Brain microvascular endothelial cell (primary cell): Measurements from ENCODE around the gene ATP6V0D1.
A peak's percentile ranks its signal among the peaks of the same experiment; 100 is the strongest.

Source experiments
- DNase-seq: peaks from one replicate; pipeline ENCODE4 v3.0.0-alpha.2; 2020
- H3K27ac ChIP-seq: fragments of 250-450 bp; sonication (Bioruptor Pico); 2 replicates; pipeline ENCODE4 v1.5.1; 2020; ENCODE audit warnings: mild to moderate bottlenecking, moderate library complexity
- H3K27me3 ChIP-seq: fragments of 250-450 bp; sonication (Bioruptor Pico); replicated peaks from 2 replicates; pipeline ENCODE4 v1.5.1; 2020; ENCODE audit warnings: mild to moderate bottlenecking
- H3K36me3 ChIP-seq: fragments of 250-450 bp; sonication (Bioruptor Pico); replicated peaks from 2 replicates; pipeline ENCODE4 v1.5.1; 2020; ENCODE audit warnings: mild to moderate bottlenecking
- H3K4me3 ChIP-seq: 2 replicates; pipeline ENCODE4 v1.5.1; 2011; ENCODE audit warnings: low read depth, mild to moderate bottlenecking, control low read depth, low read length, moderate library complexity
- in situ Hi-C: cut with HindIII; loops from 2 replicates; pipeline ENCODE4 v1.10.0; 2017; ENCODE audit warnings: low sequenced_read_pairs, low pct_ligation_motif_present
- TF ChIP-seq, protein P1 (sequence below): IDR thresholded peaks from 2 replicates; pipeline ENCODE4 v1.5.1; 2011; ENCODE audit warnings: low read depth, mild to moderate bottlenecking, moderate library complexity, low read length, control low read depth, inconsistent platforms; ENCODE audit errors: missing control alignments

Gene ATP6V0D1

DNA sequence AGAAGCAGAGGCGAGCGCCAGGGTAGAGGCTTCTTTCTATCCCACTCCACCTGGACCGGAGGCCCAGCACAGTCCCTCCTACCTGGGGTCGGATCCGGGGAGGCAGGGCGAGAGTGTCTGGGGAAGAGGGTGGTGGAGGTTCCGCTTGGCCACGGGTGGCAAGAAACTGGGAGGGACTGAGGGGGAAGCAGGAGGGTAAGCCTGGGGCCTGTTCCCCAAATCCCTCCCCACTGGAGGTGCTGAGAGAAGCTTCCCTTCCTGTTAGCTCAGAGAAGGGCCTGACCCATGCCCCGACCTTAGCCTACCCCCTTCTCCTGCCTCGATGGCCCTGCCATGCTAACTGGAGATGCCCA lies 85.9 kb downstream of the ATP6V0D1 start:
- Histone ChIP-seq H3K4me3 (no peak overlapping the region), H3K36me3 (no peaks in the 10 kb centered on the region), H3K27ac (no peak overlapping the region), H3K27me3 (peaks cover 4% of the 10 kb centered on the region)
- in situ Hi-C loops, result no loop called here
- no peak for DNase-seq
- TF ChIP-seq, protein P1, sequence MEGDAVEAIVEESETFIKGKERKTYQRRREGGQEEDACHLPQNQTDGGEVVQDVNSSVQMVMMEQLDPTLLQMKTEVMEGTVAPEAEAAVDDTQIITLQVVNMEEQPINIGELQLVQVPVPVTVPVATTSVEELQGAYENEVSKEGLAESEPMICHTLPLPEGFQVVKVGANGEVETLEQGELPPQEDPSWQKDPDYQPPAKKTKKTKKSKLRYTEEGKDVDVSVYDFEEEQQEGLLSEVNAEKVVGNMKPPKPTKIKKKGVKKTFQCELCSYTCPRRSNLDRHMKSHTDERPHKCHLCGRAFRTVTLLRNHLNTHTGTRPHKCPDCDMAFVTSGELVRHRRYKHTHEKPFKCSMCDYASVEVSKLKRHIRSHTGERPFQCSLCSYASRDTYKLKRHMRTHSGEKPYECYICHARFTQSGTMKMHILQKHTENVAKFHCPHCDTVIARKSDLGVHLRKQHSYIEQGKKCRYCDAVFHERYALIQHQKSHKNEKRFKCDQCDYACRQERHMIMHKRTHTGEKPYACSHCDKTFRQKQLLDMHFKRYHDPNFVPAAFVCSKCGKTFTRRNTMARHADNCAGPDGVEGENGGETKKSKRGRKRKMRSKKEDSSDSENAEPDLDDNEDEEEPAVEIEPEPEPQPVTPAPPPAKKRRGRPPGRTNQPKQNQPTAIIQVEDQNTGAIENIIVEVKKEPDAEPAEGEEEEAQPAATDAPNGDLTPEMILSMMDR, result no peak

DNA sequence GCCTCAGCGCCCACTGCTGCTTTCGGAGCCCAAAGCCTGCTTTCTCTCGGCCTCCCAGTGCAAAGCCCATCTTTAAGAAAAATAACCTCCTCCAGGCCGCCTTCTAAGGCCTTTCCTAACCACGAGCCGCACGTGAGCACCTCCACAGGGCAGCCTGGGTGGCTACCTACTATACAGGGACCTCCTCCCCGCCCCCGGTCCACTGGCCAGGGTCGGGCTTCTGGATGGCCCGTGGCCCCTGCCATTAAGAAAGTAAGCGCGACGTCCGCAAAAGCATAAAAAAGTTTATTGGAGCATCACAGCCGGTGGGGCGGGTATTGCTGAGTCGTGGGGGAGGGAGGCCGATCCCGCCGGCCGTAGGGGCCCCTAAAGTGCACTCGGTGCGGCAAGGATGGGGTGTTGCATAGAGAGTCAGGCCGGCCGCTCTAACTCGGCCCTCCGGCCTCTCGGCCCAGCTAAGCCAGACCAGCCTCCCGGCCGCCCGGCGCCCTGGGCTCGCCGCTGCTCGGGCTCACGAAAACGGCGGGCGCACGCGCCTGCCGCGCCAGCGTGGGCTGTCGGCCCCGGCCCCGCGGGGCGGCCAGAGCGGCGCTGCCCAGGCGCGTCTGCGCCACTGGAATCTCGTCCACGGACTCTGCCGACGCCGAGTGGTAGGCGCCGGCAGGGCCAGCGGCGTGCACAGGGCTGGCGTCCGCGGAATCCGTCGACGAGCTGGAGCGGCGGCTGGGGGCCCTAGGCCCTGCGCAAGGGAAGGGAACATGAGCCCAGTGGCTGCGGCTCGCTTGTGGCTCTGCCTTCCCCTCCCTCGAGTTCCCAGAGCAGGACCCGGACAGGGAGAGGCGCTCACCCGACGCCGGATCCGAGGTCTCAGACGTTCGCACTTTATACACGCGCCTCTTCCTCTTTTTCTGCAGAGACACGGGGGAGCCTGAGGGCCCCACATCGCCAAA lies 86.5 kb downstream of the ATP6V0D1 start:
- TF ChIP-seq, protein P1, result no peak
- Histone ChIP-seq H3K4me3 (no peak overlapping the region), H3K36me3 (no peaks in the 10 kb centered on the region), H3K27me3 (peaks cover 4% of the 10 kb centered on the region), H3K27ac (no peak overlapping the region)
- in situ Hi-C loops, result no loop called here
- no peak for DNase-seq

DNA sequence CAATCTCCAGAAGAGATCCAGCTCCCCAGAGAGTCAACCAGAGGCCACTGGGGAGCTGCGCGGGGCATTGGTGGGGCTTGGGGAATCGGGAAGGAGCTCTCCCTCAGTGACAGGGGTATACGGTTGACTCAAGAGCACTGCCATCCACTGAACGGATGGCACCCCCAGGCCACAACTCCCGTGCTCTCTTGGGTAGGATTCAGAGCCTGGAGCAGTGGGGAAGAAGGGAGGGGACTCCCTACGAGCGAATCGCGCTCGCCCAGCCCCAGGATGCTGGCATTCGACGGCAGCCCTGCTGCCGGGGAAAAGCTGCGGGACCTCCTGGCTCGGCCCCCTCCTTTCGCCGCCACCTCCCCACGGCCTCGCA lies 87.2 kb downstream of the ATP6V0D1 start:
- Histone ChIP-seq H3K27me3 (peaks cover 4% of the 10 kb centered on the region), H3K36me3 (no peaks in the 10 kb centered on the region), H3K4me3 (peak overlapping the region; percentile 30), H3K27ac (no peak overlapping the region)
- TF ChIP-seq, protein P1, result no peak
- DNase-seq, result no peak
- in situ Hi-C loops, result no loop called here

GRCh38 chr16:67393111-67393787 lies 87.7 kb downstream of the ATP6V0D1 start, which contains the start of gene TPPP3:
Gene TPPP3, minus strand, starts transcription at chr16:67393498. Its CDS starts 2,387 bp downstream, at chr16:67391111.
- TF ChIP-seq, protein P1, result peak; percentile 84
- Histone ChIP-seq H3K4me3 (peak within 1 kb of the TSS; percentile 38), H3K36me3 (no peaks in the 10 kb centered on the region), H3K27me3 (peaks cover 4% of the 10 kb centered on the region), H3K27ac (no peak within 1 kb of the TSS)
- peak; percentile 83 for DNase-seq
- in situ Hi-C loops, result no loop called here

GRCh38 chr16:67392301-67393059 lies 88.5 kb downstream of the ATP6V0D1 start:
- H3K27me3 ChIP-seq, result peaks cover 4% of the 10 kb centered on the region
- no peak overlapping the region for H3K27ac ChIP-seq
- TF ChIP-seq, protein P1, result no peak
- in situ Hi-C loops, result no loop called here
- H3K36me3 ChIP-seq, result no peaks in the 10 kb centered on the region
- H3K4me3 ChIP-seq, result peak overlapping the region; percentile 38
- no peak for DNase-seq
